Measurements from ENCODE around the gene POLDIP2.

The POLDIP2 gene

GRCh38 chr17:28306954-28307401, 50.3 kb downstream of the POLDIP2 start:
- no peak for DNase-seq

DNA sequence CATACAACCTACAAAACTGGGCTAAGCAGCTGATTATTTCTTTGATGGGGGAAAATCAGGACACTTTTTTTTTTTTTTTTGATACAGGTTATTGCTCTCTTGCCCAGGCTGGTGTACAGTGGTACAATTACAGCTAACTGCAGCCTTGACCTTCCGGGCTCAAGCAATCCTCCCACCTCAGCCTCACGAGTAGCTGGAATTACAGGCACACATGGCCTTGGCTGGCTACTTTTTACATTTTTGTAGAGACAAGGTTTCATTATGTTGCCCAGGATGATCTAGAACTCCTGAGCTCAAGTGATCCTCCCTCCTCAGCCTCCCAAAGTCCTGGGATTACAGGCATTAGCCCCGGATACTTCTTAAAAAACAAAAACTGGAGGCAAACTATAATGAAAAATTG, 58.9 kb downstream of the POLDIP2 start:
- no peak for DNase-seq
